ENCODE measurements around the gene MED25.

MED25 gene

DNA sequence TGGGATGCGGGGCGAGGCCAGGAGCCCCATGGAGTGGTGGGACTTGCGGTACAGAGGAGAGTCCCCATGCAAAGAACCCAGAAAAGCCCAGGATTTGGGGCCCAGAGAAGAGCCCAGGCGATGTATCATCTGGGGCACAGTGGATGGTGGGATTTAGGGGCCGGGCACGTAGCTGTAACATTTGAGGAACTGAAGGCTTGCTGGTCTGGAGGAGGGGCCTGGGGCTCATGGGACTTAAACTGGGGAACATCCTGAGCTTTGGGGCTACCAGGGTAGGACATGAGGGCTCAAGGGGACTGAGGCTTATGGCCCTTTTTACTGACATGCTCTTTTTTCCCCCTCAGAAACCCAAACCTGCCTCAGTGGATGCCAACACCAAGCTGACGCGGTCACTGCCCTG, 13.5 kb downstream of the MED25 start (continued):
- TF ChIP-seq, protein P1, sequence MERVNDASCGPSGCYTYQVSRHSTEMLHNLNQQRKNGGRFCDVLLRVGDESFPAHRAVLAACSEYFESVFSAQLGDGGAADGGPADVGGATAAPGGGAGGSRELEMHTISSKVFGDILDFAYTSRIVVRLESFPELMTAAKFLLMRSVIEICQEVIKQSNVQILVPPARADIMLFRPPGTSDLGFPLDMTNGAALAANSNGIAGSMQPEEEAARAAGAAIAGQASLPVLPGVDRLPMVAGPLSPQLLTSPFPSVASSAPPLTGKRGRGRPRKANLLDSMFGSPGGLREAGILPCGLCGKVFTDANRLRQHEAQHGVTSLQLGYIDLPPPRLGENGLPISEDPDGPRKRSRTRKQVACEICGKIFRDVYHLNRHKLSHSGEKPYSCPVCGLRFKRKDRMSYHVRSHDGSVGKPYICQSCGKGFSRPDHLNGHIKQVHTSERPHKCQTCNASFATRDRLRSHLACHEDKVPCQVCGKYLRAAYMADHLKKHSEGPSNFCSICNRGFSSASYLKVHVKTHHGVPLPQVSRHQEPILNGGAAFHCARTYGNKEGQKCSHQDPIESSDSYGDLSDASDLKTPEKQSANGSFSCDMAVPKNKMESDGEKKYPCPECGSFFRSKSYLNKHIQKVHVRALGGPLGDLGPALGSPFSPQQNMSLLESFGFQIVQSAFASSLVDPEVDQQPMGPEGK (CRISPR knock-in tag; IDR thresholded peaks at IDR 0.05; ENCODE audit: borderline replicate concordance): no peak
- TF ChIP-seq ESRRG (CRISPR knock-in tag; IDR thresholded peaks at IDR 0.05): no peak
- no peak for TF ChIP-seq ZNF8 (CRISPR knock-in tag; IDR thresholded peaks at IDR 0.05)
- TF ChIP-seq, protein P2, sequence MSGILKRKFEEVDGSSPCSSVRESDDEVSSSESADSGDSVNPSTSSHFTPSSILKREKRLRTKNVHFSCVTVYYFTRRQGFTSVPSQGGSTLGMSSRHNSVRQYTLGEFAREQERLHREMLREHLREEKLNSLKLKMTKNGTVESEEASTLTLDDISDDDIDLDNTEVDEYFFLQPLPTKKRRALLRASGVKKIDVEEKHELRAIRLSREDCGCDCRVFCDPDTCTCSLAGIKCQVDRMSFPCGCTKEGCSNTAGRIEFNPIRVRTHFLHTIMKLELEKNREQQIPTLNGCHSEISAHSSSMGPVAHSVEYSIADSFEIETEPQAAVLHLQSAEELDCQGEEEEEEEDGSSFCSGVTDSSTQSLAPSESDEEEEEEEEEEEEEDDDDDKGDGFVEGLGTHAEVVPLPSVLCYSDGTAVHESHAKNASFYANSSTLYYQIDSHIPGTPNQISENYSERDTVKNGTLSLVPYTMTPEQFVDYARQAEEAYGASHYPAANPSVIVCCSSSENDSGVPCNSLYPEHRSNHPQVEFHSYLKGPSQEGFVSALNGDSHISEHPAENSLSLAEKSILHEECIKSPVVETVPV (CRISPR knock-in tag; IDR thresholded peaks at IDR 0.05): no peak
- TF ChIP-seq ZNF565 (CRISPR knock-in tag; conservative IDR thresholded peaks at IDR 0.05; ENCODE audit: low read depth): no peak
- no peak for TF ChIP-seq ARNTL (CRISPR knock-in tag; IDR thresholded peaks at IDR 0.05; ENCODE audit: borderline replicate concordance, low read depth)
- no peak for TF ChIP-seq ZC3H10 (CRISPR knock-in tag; IDR thresholded peaks at IDR 0.05)
- no peak for TF ChIP-seq RARB (CRISPR knock-in tag; IDR thresholded peaks at IDR 0.05)
- TF ChIP-seq, protein P3, sequence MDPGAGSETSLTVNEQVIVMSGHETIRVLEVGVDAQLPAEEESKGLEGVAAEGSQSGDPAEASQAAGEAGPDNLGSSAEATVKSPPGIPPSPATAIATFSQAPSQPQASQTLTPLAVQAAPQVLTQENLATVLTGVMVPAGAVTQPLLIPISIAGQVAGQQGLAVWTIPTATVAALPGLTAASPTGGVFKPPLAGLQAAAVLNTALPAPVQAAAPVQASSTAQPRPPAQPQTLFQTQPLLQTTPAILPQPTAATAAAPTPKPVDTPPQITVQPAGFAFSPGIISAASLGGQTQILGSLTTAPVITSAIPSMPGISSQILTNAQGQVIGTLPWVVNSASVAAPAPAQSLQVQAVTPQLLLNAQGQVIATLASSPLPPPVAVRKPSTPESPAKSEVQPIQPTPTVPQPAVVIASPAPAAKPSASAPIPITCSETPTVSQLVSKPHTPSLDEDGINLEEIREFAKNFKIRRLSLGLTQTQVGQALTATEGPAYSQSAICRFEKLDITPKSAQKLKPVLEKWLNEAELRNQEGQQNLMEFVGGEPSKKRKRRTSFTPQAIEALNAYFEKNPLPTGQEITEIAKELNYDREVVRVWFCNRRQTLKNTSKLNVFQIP (CRISPR knock-in tag; IDR thresholded peaks at IDR 0.05; ENCODE audit: borderline replicate concordance, low read depth): no peak

DNA sequence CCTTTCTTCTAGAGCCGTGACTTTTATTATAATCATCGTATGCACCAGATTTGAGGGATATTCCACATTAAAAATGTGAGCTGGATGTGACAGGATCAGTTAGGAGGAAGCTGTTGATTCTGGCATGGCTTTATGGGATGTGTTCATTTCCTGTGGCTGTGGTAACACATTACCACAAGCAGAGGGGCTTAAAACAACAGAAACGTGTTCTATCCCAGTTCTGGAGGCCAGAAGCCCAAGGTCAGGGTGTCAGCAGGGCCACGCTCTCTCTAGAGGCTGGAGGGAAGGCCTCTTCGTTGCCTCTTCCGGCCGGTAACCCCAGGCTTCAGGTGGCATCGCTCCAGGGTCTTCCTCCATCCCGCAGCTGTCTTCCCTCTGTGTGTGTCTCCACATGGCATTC, 14.5 kb downstream of the MED25 start:
- TF ChIP-seq TOX (CRISPR knock-in tag; IDR thresholded peaks at IDR 0.05; ENCODE audit: borderline replicate concordance) (no peak), CSDC2 (CRISPR knock-in tag; IDR thresholded peaks at IDR 0.05) (no peak), ESRRG (CRISPR knock-in tag; IDR thresholded peaks at IDR 0.05) (no peak), TCF4 (CRISPR knock-in tag; IDR thresholded peaks at IDR 0.05; ENCODE audit: borderline replicate concordance) (no peak), SNAI2 (CRISPR knock-in tag; IDR thresholded peaks at IDR 0.05) (no peak), ZFP30 (CRISPR knock-in tag; IDR thresholded peaks at IDR 0.05) (no peak), OSR1 (CRISPR knock-in tag; IDR thresholded peaks at IDR 0.05) (no peak), ZC3H10 (CRISPR knock-in tag; IDR thresholded peaks at IDR 0.05) (no peak), ARNTL (CRISPR knock-in tag; IDR thresholded peaks at IDR 0.05; ENCODE audit: borderline replicate concordance, low read depth) (no peak), ZNF8 (CRISPR knock-in tag; IDR thresholded peaks at IDR 0.05) (no peak), PPARA (CRISPR knock-in tag; IDR thresholded peaks at IDR 0.05; ENCODE audit: borderline replicate concordance) (no peak), ZFP3 (CRISPR knock-in tag; IDR thresholded peaks at IDR 0.05) (no peak), RARB (CRISPR knock-in tag; IDR thresholded peaks at IDR 0.05) (no peak), ZNF565 (CRISPR knock-in tag; conservative IDR thresholded peaks at IDR 0.05; ENCODE audit: low read depth) (no peak)
- TF ChIP-seq, protein P4, sequence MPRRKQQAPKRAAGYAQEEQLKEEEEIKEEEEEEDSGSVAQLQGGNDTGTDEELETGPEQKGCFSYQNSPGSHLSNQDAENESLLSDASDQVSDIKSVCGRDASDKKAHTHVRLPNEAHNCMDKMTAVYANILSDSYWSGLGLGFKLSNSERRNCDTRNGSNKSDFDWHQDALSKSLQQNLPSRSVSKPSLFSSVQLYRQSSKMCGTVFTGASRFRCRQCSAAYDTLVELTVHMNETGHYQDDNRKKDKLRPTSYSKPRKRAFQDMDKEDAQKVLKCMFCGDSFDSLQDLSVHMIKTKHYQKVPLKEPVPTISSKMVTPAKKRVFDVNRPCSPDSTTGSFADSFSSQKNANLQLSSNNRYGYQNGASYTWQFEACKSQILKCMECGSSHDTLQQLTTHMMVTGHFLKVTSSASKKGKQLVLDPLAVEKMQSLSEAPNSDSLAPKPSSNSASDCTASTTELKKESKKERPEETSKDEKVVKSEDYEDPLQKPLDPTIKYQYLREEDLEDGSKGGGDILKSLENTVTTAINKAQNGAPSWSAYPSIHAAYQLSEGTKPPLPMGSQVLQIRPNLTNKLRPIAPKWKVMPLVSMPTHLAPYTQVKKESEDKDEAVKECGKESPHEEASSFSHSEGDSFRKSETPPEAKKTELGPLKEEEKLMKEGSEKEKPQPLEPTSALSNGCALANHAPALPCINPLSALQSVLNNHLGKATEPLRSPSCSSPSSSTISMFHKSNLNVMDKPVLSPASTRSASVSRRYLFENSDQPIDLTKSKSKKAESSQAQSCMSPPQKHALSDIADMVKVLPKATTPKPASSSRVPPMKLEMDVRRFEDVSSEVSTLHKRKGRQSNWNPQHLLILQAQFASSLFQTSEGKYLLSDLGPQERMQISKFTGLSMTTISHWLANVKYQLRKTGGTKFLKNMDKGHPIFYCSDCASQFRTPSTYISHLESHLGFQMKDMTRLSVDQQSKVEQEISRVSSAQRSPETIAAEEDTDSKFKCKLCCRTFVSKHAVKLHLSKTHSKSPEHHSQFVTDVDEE (CRISPR knock-in tag; IDR thresholded peaks at IDR 0.05): no peak
- TF ChIP-seq, protein P5, sequence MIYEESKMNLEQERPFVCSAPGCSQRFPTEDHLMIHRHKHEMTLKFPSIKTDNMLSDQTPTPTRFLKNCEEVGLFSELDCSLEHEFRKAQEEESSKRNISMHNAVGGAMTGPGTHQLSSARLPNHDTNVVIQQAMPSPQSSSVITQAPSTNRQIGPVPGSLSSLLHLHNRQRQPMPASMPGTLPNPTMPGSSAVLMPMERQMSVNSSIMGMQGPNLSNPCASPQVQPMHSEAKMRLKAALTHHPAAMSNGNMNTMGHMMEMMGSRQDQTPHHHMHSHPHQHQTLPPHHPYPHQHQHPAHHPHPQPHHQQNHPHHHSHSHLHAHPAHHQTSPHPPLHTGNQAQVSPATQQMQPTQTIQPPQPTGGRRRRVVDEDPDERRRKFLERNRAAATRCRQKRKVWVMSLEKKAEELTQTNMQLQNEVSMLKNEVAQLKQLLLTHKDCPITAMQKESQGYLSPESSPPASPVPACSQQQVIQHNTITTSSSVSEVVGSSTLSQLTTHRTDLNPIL (CRISPR knock-in tag; IDR thresholded peaks at IDR 0.05; ENCODE audit: low read depth): no peak
- TF ChIP-seq, protein P2 (CRISPR knock-in tag; IDR thresholded peaks at IDR 0.05): no peak
- TF ChIP-seq, protein P1 (CRISPR knock-in tag; IDR thresholded peaks at IDR 0.05; ENCODE audit: borderline replicate concordance): no peak
- TF ChIP-seq, protein P3 (CRISPR knock-in tag; IDR thresholded peaks at IDR 0.05; ENCODE audit: borderline replicate concordance, low read depth): no peak
- no peak for ATAC-seq
